ENCODE results near the gene RAP2A.

RAP2A gene

DNA sequence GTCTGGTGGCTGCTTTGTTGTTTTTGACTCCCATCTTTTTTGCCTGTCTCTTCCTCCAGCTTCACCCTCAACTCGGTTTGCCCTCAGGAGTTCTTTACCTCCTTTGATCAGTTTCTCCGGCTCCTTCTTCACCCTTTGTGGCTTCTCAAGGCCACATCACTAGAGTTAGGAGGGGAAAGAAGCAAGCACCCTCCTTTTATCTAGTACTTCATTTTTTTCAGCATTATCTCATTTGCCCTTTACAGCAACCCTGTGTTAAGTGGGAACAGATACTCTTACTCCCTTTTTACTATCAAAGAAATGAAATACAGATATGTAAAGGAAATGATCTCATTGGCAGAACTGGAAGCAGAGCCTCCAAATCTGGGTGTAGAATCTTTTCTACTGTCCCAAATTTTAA, 26.9 kb downstream of the RAP2A start:
- Histone ChIP-seq H3K4me2 (ENCODE audit: low read depth, low read length, poor library complexity, severe bottlenecking) (no peak overlapping the region), H3K27ac (ENCODE audit: low read depth, low read length) (no peak overlapping the region), H2AFZ (ENCODE audit: low read depth, low read length, severe bottlenecking) (no peak overlapping the region), H3K9ac (ENCODE audit: low read length) (no peak overlapping the region), H3K79me2 (ENCODE audit: insufficient read depth, low read length) (no peaks in the 10 kb centered on the region), H3F3A (ENCODE audit: insufficient read depth) (no peaks in the 10 kb centered on the region), H3K36me3 (ENCODE audit: low read length) (no peaks in the 10 kb centered on the region), H3K9me3 (ENCODE audit: insufficient read depth, low read length) (no peaks in the 10 kb centered on the region), H4K20me1 (ENCODE audit: low read depth, low read length) (no peaks in the 10 kb centered on the region), H3K4me3 (ENCODE audit: insufficient read depth, low read length, poor library complexity, severe bottlenecking) (no peak overlapping the region), H3K9me2 (replicated peaks; ENCODE audit: insufficient read depth, low read length) (no peaks in the 10 kb centered on the region), H3K27me3 (ENCODE audit: low read length) (no peaks in the 10 kb centered on the region)
- TF ChIP-seq, protein P1, sequence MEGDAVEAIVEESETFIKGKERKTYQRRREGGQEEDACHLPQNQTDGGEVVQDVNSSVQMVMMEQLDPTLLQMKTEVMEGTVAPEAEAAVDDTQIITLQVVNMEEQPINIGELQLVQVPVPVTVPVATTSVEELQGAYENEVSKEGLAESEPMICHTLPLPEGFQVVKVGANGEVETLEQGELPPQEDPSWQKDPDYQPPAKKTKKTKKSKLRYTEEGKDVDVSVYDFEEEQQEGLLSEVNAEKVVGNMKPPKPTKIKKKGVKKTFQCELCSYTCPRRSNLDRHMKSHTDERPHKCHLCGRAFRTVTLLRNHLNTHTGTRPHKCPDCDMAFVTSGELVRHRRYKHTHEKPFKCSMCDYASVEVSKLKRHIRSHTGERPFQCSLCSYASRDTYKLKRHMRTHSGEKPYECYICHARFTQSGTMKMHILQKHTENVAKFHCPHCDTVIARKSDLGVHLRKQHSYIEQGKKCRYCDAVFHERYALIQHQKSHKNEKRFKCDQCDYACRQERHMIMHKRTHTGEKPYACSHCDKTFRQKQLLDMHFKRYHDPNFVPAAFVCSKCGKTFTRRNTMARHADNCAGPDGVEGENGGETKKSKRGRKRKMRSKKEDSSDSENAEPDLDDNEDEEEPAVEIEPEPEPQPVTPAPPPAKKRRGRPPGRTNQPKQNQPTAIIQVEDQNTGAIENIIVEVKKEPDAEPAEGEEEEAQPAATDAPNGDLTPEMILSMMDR (IDR thresholded peaks at IDR 0.05; ENCODE audit: insufficient read depth, low read length, poor library complexity, severe bottlenecking) = no peak
- TF ChIP-seq EZH2phosphoT487 (conservative IDR thresholded peaks at IDR 0.05; ENCODE audit: low read length) = no peak

DNA sequence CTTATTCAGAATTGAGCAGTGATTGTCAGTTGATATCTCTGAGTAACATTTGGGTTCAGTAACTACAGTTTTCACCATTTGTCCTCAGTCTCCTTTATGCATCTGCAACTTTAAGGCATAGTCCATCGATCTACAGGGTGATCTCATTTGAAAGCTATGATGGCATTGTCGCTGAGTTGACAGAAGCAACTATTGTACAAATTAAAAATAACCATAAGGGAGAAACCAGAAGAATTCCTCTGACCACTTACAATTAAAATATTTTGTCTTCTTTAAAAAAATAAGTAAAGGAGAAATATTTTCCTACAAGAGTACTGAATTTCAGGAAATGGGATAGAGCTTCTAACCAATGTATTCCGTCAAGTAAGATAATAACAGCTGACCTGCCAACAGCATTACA, 30.6 kb downstream of the RAP2A start:
- Histone ChIP-seq H3K9me3 (ENCODE audit: insufficient read depth, low read length) (no peaks in the 10 kb centered on the region), H3F3A (ENCODE audit: insufficient read depth) (no peaks in the 10 kb centered on the region), H3K4me2 (ENCODE audit: low read depth, low read length, poor library complexity, severe bottlenecking) (no peak overlapping the region), H3K79me2 (ENCODE audit: insufficient read depth, low read length) (no peaks in the 10 kb centered on the region), H2AFZ (ENCODE audit: low read depth, low read length, severe bottlenecking) (no peak overlapping the region), H3K36me3 (ENCODE audit: low read length) (no peaks in the 10 kb centered on the region), H3K27ac (ENCODE audit: low read depth, low read length) (no peak overlapping the region), H3K27me3 (ENCODE audit: low read length) (no peaks in the 10 kb centered on the region), H4K20me1 (ENCODE audit: low read depth, low read length) (no peaks in the 10 kb centered on the region), H3K4me3 (ENCODE audit: insufficient read depth, low read length, poor library complexity, severe bottlenecking) (no peak overlapping the region), H3K9ac (ENCODE audit: low read length) (no peak overlapping the region), H3K9me2 (replicated peaks; ENCODE audit: insufficient read depth, low read length) (no peaks in the 10 kb centered on the region)
- TF ChIP-seq, protein P1 (IDR thresholded peaks at IDR 0.05; ENCODE audit: insufficient read depth, low read length, poor library complexity, severe bottlenecking) = no peak
- no peak for TF ChIP-seq EZH2phosphoT487 (conservative IDR thresholded peaks at IDR 0.05; ENCODE audit: low read length)

DNA sequence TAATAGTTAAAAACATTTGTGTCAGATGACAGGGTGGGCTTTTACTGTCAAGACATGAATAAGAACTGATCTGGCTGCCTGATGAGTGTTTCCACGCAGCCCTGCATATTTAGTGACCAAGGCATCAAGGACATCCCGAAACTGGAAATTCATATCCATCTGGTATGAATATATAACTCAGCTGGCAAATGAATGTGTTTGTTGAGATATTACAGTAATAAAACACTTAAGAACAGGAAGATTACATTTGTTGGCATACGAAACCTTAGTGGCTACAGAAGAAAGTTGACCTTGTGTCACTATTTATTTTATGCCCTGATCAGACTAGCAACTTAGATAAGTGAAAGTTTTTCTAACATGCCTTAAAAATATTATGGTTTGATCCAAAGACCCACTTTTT, 32.8 kb downstream of the RAP2A start:
- Histone ChIP-seq H3F3A (ENCODE audit: insufficient read depth) (no peaks in the 10 kb centered on the region), H3K79me2 (ENCODE audit: insufficient read depth, low read length) (no peaks in the 10 kb centered on the region), H3K9ac (ENCODE audit: low read length) (no peak overlapping the region), H3K4me3 (ENCODE audit: insufficient read depth, low read length, poor library complexity, severe bottlenecking) (no peak overlapping the region), H2AFZ (ENCODE audit: low read depth, low read length, severe bottlenecking) (no peak overlapping the region), H3K27ac (ENCODE audit: low read depth, low read length) (no peak overlapping the region), H3K4me2 (ENCODE audit: low read depth, low read length, poor library complexity, severe bottlenecking) (no peak overlapping the region), H4K20me1 (ENCODE audit: low read depth, low read length) (no peaks in the 10 kb centered on the region), H3K9me3 (ENCODE audit: insufficient read depth, low read length) (no peaks in the 10 kb centered on the region), H3K9me2 (replicated peaks; ENCODE audit: insufficient read depth, low read length) (no peaks in the 10 kb centered on the region), H3K36me3 (ENCODE audit: low read length) (no peaks in the 10 kb centered on the region), H3K27me3 (ENCODE audit: low read length) (no peaks in the 10 kb centered on the region)
- TF ChIP-seq, protein P1 (IDR thresholded peaks at IDR 0.05; ENCODE audit: insufficient read depth, low read length, poor library complexity, severe bottlenecking) = no peak
- no peak for TF ChIP-seq EZH2phosphoT487 (conservative IDR thresholded peaks at IDR 0.05; ENCODE audit: low read length)

All from SU-DHL-6 (cell line).